ENCODE data around the gene ENDOD1.

Gene ENDOD1

GRCh38 chr11:95103701-95104100 lies 14.1 kb downstream of the ENDOD1 start:
- no peaks in the 10 kb centered on the region for H3K27me3 ChIP-seq (replicated peaks; ENCODE audit: insufficient read depth, low read length)
- H3K4me1 ChIP-seq (ENCODE audit: low read length) = no peaks in the 10 kb centered on the region
- H3K36me3 ChIP-seq (replicated peaks; ENCODE audit: insufficient read depth, low read length) = no peaks in the 10 kb centered on the region
- H3K4me3 ChIP-seq (ENCODE audit: low read length) = no peak overlapping the region
- H4K20me1 ChIP-seq (ENCODE audit: insufficient read depth, low read length) = no peaks in the 10 kb centered on the region
- H3K27ac ChIP-seq (ENCODE audit: low read length) = no peak overlapping the region
- H2AFZ ChIP-seq (ENCODE audit: low read length) = no peak overlapping the region
- H3K4me2 ChIP-seq (ENCODE audit: low read depth, low read length) = no peak overlapping the region
- H3K9me3 ChIP-seq (replicated peaks; ENCODE audit: insufficient read depth, low read length) = no peaks in the 10 kb centered on the region
- H3K9me2 ChIP-seq (replicated peaks; ENCODE audit: insufficient read depth, low read length) = no peaks in the 10 kb centered on the region
- TF ChIP-seq EZH2phosphoT487 (IDR thresholded peaks at IDR 0.05; ENCODE audit: low read length) (no peak), EZH2 (optimal IDR thresholded peaks at IDR 0.05; ENCODE audit: low read depth, low read length) (no peak), CTCF (IDR thresholded peaks at IDR 0.05; ENCODE audit: low read length) (no peak)
- H3K79me2 ChIP-seq (ENCODE audit: low read length) = no peaks in the 10 kb centered on the region
- H3K9ac ChIP-seq (ENCODE audit: low read length) = no peak overlapping the region
- no peaks in the 10 kb centered on the region for H3F3A ChIP-seq (ENCODE audit: insufficient read depth, low read length)
- no peak for DNase-seq

GRCh38 chr11:95104121-95104830 lies 14.6 kb downstream of the ENDOD1 start:
- no peaks in the 10 kb centered on the region for H3K4me1 ChIP-seq (ENCODE audit: low read length)
- no peak overlapping the region for H3K27ac ChIP-seq (ENCODE audit: low read length)
- H3K4me2 ChIP-seq (ENCODE audit: low read depth, low read length) = no peak overlapping the region

GRCh38 chr11:95104856-95105255 lies 15.2 kb downstream of the ENDOD1 start:
- H4K20me1 ChIP-seq (ENCODE audit: insufficient read depth, low read length) = no peaks in the 10 kb centered on the region
- TF ChIP-seq CTCF (IDR thresholded peaks at IDR 0.05; ENCODE audit: low read length) = no peak
- no peak for TF ChIP-seq EZH2 (optimal IDR thresholded peaks at IDR 0.05; ENCODE audit: low read depth, low read length)
- no peak for TF ChIP-seq EZH2phosphoT487 (IDR thresholded peaks at IDR 0.05; ENCODE audit: low read length)
- H3K79me2 ChIP-seq (ENCODE audit: low read length) = no peaks in the 10 kb centered on the region
- H3K4me1 ChIP-seq (ENCODE audit: low read length) = no peaks in the 10 kb centered on the region
- H3K9me3 ChIP-seq (replicated peaks; ENCODE audit: insufficient read depth, low read length) = no peaks in the 10 kb centered on the region
- H3K4me3 ChIP-seq (ENCODE audit: low read length) = no peak overlapping the region
- H3K9ac ChIP-seq (ENCODE audit: low read length) = no peak overlapping the region
- H3K4me2 ChIP-seq (ENCODE audit: low read depth, low read length) = no peak overlapping the region
- no peaks in the 10 kb centered on the region for H3K27me3 ChIP-seq (replicated peaks; ENCODE audit: insufficient read depth, low read length)
- no peak overlapping the region for H2AFZ ChIP-seq (ENCODE audit: low read length)
- no peak overlapping the region for H3K27ac ChIP-seq (ENCODE audit: low read length)
- H3K36me3 ChIP-seq (replicated peaks; ENCODE audit: insufficient read depth, low read length) = no peaks in the 10 kb centered on the region
- no peak for DNase-seq
- no peaks in the 10 kb centered on the region for H3F3A ChIP-seq (ENCODE audit: insufficient read depth, low read length)
- no peaks in the 10 kb centered on the region for H3K9me2 ChIP-seq (replicated peaks; ENCODE audit: insufficient read depth, low read length)

More at GRCh38 chr11:95104121-95104830, 14.6 kb downstream of the ENDOD1 start:
- Histone ChIP-seq H3K9me2 (replicated peaks; ENCODE audit: insufficient read depth, low read length) (no peaks in the 10 kb centered on the region), H3K9me3 (replicated peaks; ENCODE audit: insufficient read depth, low read length) (no peaks in the 10 kb centered on the region), H3K4me3 (ENCODE audit: low read length) (no peak overlapping the region), H3F3A (ENCODE audit: insufficient read depth, low read length) (no peaks in the 10 kb centered on the region), H3K9ac (ENCODE audit: low read length) (no peak overlapping the region), H3K27me3 (replicated peaks; ENCODE audit: insufficient read depth, low read length) (no peaks in the 10 kb centered on the region), H4K20me1 (ENCODE audit: insufficient read depth, low read length) (no peaks in the 10 kb centered on the region), H3K36me3 (replicated peaks; ENCODE audit: insufficient read depth, low read length) (no peaks in the 10 kb centered on the region), H3K79me2 (ENCODE audit: low read length) (no peaks in the 10 kb centered on the region), H2AFZ (ENCODE audit: low read length) (no peak overlapping the region)
- TF ChIP-seq EZH2phosphoT487 (IDR thresholded peaks at IDR 0.05; ENCODE audit: low read length) = no peak
- no peak for TF ChIP-seq CTCF (IDR thresholded peaks at IDR 0.05; ENCODE audit: low read length)
- DNase-seq = no peak

Data from MM.1S (cell line).